Endothelial cell of umbilical vein (primary cell): ENCODE measurements around the gene TEAD4.

ENCODE experiments used
- CTCF ChIP-seq, 2 donors: IDR thresholded peaks; 1 replicate in 1 of 2; 2 replicates in 1 of 2; pipeline ENCODE4 v1.5.1; 2011; ENCODE audit warnings: low read length in 2 of 2, mild to moderate bottlenecking in 2 of 2, moderate library complexity in 2 of 2, control low read depth in 1 of 2, inconsistent platforms in 1 of 2, low read depth in 1 of 2; ENCODE audit not compliant: insufficient read depth in 1 of 2; ENCODE audit errors: extremely low read depth in 1 of 2
- EZH2 ChIP-seq: IDR thresholded peaks from 2 replicates; pipeline ENCODE4 v1.6.1; 2012; ENCODE audit warnings: borderline replicate concordance, low read depth, mild to moderate bottlenecking, moderate library complexity, low read length, inconsistent platforms; ENCODE audit not compliant: severe bottlenecking
- FOS ChIP-seq: IDR thresholded peaks from 2 replicates; pipeline ENCODE4 v1.6.1; 2011; ENCODE audit warnings: mild to moderate bottlenecking, low read length, moderate library complexity, borderline replicate concordance; ENCODE audit not compliant: insufficient read depth
- GATA2 ChIP-seq: IDR thresholded peaks from 2 replicates; pipeline ENCODE4 v1.7.0; 2011; ENCODE audit warnings: low read depth, mild to moderate bottlenecking, moderate library complexity, mixed read lengths, low read length; ENCODE audit not compliant: insufficient read length, insufficient read depth
- MAX ChIP-seq: IDR thresholded peaks from 2 replicates; pipeline ENCODE4 v1.6.1; 2011; ENCODE audit not compliant: insufficient read depth, insufficient read length
- MYC ChIP-seq: IDR thresholded peaks from one replicate; pipeline ENCODE4 v1.6.1; 2011; ENCODE audit warnings: mild to moderate bottlenecking, low read depth, low read length
- POLR2A ChIP-seq: IDR thresholded peaks from 2 replicates; pipeline ENCODE4 v1.6.1; 2012; ENCODE audit warnings: low read depth, mild to moderate bottlenecking, control low read depth, low read length
- POLR2AphosphoS5 ChIP-seq: IDR thresholded peaks from 2 replicates; pipeline ENCODE4 v1.6.1; 2012; ENCODE audit warnings: low read depth, mild to moderate bottlenecking, control low read depth, low read length, moderate library complexity; ENCODE audit not compliant: insufficient read depth

DNA sequence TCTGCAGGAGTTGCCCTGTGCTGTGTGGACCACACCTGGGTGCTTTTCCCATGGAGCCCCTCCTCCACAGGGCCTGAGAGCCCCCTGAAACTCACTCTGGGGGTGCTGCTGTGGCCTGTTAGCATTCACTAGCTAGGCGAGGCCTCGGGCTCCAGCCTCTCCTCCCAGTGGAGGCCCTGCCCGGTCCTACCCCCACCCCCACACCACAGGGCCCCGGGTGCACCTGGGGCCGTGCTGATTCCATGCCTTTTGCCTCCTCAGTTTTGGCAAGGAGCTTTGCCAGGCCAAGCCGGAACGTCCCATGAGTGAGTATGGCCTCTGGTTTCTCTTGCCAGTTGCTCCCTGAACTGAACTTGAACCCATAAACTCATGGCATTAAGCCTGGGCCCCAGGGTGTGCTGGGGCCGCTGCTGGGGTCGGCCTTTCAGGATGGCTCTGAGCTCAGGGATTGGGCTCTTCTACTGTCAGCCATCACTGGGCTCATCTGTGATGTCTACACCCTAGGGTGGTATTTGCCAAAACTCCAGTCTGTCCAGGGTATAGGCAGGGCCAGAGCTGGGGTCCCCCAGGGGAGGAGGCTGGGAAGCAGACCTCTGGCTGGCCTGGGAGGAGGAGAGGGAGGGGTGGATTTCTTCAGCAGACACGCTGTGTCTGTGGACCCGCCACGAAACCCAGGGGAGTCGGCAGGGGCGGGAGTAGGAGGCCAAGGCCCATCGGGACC lies 59.2 kb downstream of the TEAD4 start:
- TF ChIP-seq CTCF (IDR thresholded peaks at IDR 0.05; ENCODE audit: extremely low read depth in 1 of 2, insufficient read depth in 1 of 2, low read depth in 1 of 2, low read length in 2 of 2) (no peak), FOS (no peak), EZH2 (no peak), POLR2A (no peak), MYC (no peak), MAX (no peak), POLR2AphosphoS5 (no peak), GATA2 (no peak)
